ENCODE data around the gene CACNA2D3. TPM values are rescaled to one million over a fixed set of nuclear protein-coding genes. Genes with fewer than 3 reads are reported as not detected.

CACNA2D3 gene
- polyA plus RNA-seq, 2 of the 4 experiments (the other 2 are of a cell fraction) = 0.04 to 0.05 TPM

GRCh38 chr3:54437271-54437670 lies 314.9 kb downstream of the CACNA2D3 start:
- Histone ChIP-seq H3K4me1 (no peaks in the 10 kb centered on the region), H3K27ac (no peak overlapping the region), H3K4me2 (no peak overlapping the region), H3K9me3 (no peaks in the 10 kb centered on the region), H3K4me3 (no peak overlapping the region)
- no peak for TF ChIP-seq BHLHE40 (IDR thresholded peaks at IDR 0.05; ENCODE audit: low read depth, low read length)
- no peak for TF ChIP-seq TP53 (CRISPR knock-in tag; IDR thresholded peaks at IDR 0.05)
- TF ChIP-seq NR3C1 (IDR thresholded peaks at IDR 0.05) = no peak
- TF ChIP-seq ZNF302 (CRISPR knock-in tag; IDR thresholded peaks at IDR 0.05) = no peak
- no peak for TF ChIP-seq EHMT2 (IDR thresholded peaks at IDR 0.05; ENCODE audit: low read depth)
- no peak for TF ChIP-seq MAFK (IDR thresholded peaks at IDR 0.05; ENCODE audit: partially characterized antibody)
- no peak for TF ChIP-seq PBX3 (IDR thresholded peaks at IDR 0.05)
- no peak for TF ChIP-seq KDM5A (IDR thresholded peaks at IDR 0.05)
- TF ChIP-seq RCOR1 (IDR thresholded peaks at IDR 0.05; ENCODE audit: low read depth, low read length) = no peak
- TF ChIP-seq HDAC2 (IDR thresholded peaks at IDR 0.05) = no peak
- TF ChIP-seq USF2 (IDR thresholded peaks at IDR 0.05) = no peak
- ChIA-PET CTCF (no interaction called here), POLR2A (no interaction called here)
- no peak for FAIRE-seq
- 42% methylated on average over 2 of the region's 2 CpGs for WGBS (ENCODE audit: missing lambda C conversion rate)
- ATAC-seq = no peak
- DNase-seq (ENCODE audit: low read depth in 1 of 2, low spot score in 1 of 2) = no peak

DNA sequence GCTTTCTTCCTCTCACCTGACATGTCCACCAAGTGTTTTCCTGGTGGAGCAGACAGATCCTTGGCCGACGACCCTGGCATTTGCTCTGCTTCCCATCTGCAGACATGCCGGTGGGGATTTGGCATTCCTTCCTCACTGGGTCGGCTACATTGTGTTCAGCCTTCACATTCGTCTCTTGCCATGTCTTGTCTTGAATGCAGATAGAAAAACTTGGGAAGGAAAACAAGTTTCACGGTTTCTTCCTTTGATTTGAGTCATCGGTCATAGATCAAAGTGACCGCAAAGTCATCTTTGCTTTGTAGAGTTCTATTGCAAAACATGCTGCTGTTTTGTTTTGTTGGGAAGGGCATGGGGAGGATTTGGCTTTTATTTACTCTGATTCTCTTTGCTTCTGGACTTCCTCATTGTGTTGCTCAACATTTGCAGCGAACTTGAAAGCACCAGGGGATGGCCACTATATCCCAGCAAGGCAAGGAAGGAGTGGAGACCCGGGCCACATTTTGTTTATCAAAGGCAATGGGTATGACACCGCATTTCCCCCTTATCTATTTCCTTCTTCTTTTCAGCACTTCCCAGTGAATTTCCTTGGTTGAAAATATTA lies 321.3 kb downstream of the CACNA2D3 start:
- FAIRE-seq = no peak
- no peak for TF ChIP-seq MAZ (IDR thresholded peaks at IDR 0.05; ENCODE audit: borderline replicate concordance, low read depth, low read length)
- no peak for TF ChIP-seq CHD2 (IDR thresholded peaks at IDR 0.05; ENCODE audit: low read length, partially characterized antibody)
- no peak for TF ChIP-seq FOSL2 (IDR thresholded peaks at IDR 0.05)
- TF ChIP-seq FOSL2 (CRISPR knock-in tag; IDR thresholded peaks at IDR 0.05) = no peak
- TF ChIP-seq ZC3H11A (IDR thresholded peaks at IDR 0.05) = no peak
- TF ChIP-seq NR3C1 (IDR thresholded peaks at IDR 0.05) = no peak
- TF ChIP-seq SREBF2 (IDR thresholded peaks at IDR 0.05) = no peak
- TF ChIP-seq CHD4 (IDR thresholded peaks at IDR 0.05; ENCODE audit: borderline replicate concordance) = no peak
- ATAC-seq = no peak
- POLR2A ChIA-PET = no interaction called here
- Histone ChIP-seq H3K4me3 (no peak overlapping the region), H3K9me3 (no peaks in the 10 kb centered on the region), H3K4me1 (no peaks in the 10 kb centered on the region), H3K4me2 (no peak overlapping the region), H3K27ac (no peak overlapping the region)
- peak in 1 of 2 experiments; percentile 9 for DNase-seq (ENCODE audit: low read depth in 1 of 2, low spot score in 1 of 2)
- 2% methylated on average over 7 of the region's 11 CpGs for WGBS (ENCODE audit: missing lambda C conversion rate)
- CTCF ChIA-PET = no interaction called here

- Histone ChIP-seq H3K4me2 (no peak overlapping the region), H3K27ac (no peak overlapping the region), H3K4me3 (no peak overlapping the region), H3K9me3 (no peaks in the 10 kb centered on the region), H3K4me1 (no peaks in the 10 kb centered on the region)
- WGBS (ENCODE audit: missing lambda C conversion rate) = 0% methylated on average over 1 of the region's 1 CpG
- CTCF ChIA-PET = interaction anchor here (1.4 kb wide), 1 partner anchor 17 kb away, joined by 8 read pairs; no protein-coding TSS in a partner anchor
- FAIRE-seq (no peak), ATAC-seq (no peak), DNase-seq (ENCODE audit: low read depth in 1 of 2, low spot score in 1 of 2) (no peak)
- POLR2A ChIA-PET = no interaction called here
- TF ChIP-seq MYC (IDR thresholded peaks at IDR 0.05; ENCODE audit: borderline replicate concordance, low read length) (no peak), JUN (IDR thresholded peaks at IDR 0.05) (no peak), USF2 (IDR thresholded peaks at IDR 0.05) (no peak), ZFP36 (IDR thresholded peaks at IDR 0.05; ENCODE audit: borderline replicate concordance, partially characterized antibody) (no peak), RAD21 (conservative IDR thresholded peaks at IDR 0.05 in 1 of 2, IDR thresholded peaks at IDR 0.05 in 1 of 2) (no peak), ELK1 (IDR thresholded peaks at IDR 0.05; ENCODE audit: low read depth, low read length) (no peak), MAFK (IDR thresholded peaks at IDR 0.05; ENCODE audit: partially characterized antibody) (no peak), POLR2A (IDR thresholded peaks at IDR 0.05; ENCODE audit: low read length) (no peak), ZC3H11A (IDR thresholded peaks at IDR 0.05) (no peak), EHMT2 (IDR thresholded peaks at IDR 0.05; ENCODE audit: low read depth) (no peak), TFCP2L1 (CRISPR knock-in tag; IDR thresholded peaks at IDR 0.05) (no peak), HEYL (CRISPR knock-in tag; IDR thresholded peaks at IDR 0.05) (no peak), CHD2 (IDR thresholded peaks at IDR 0.05; ENCODE audit: low read length, partially characterized antibody) (no peak), HOXB13 (CRISPR knock-in tag; IDR thresholded peaks at IDR 0.05; ENCODE audit: low read depth) (no peak), CBX2 (IDR thresholded peaks at IDR 0.05; ENCODE audit: borderline replicate concordance, low read depth) (no peak), HDAC2 (IDR thresholded peaks at IDR 0.05) (no peak), ESRRA (IDR thresholded peaks at IDR 0.05; ENCODE audit: borderline replicate concordance, low read length) (no peak), NFE2L2 (conservative IDR thresholded peaks at IDR 0.05; ENCODE audit: low read length) (no peak)
- TF ChIP-seq, protein P1, sequence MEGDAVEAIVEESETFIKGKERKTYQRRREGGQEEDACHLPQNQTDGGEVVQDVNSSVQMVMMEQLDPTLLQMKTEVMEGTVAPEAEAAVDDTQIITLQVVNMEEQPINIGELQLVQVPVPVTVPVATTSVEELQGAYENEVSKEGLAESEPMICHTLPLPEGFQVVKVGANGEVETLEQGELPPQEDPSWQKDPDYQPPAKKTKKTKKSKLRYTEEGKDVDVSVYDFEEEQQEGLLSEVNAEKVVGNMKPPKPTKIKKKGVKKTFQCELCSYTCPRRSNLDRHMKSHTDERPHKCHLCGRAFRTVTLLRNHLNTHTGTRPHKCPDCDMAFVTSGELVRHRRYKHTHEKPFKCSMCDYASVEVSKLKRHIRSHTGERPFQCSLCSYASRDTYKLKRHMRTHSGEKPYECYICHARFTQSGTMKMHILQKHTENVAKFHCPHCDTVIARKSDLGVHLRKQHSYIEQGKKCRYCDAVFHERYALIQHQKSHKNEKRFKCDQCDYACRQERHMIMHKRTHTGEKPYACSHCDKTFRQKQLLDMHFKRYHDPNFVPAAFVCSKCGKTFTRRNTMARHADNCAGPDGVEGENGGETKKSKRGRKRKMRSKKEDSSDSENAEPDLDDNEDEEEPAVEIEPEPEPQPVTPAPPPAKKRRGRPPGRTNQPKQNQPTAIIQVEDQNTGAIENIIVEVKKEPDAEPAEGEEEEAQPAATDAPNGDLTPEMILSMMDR (IDR thresholded peaks at IDR 0.05) = no peak
These were observed 323.3 kb downstream of the CACNA2D3 start for GRCh38 chr3:54445630-54446029.

Measured in A549 (cell line).